ENCODE data around the gene GLB1L.

DNA sequence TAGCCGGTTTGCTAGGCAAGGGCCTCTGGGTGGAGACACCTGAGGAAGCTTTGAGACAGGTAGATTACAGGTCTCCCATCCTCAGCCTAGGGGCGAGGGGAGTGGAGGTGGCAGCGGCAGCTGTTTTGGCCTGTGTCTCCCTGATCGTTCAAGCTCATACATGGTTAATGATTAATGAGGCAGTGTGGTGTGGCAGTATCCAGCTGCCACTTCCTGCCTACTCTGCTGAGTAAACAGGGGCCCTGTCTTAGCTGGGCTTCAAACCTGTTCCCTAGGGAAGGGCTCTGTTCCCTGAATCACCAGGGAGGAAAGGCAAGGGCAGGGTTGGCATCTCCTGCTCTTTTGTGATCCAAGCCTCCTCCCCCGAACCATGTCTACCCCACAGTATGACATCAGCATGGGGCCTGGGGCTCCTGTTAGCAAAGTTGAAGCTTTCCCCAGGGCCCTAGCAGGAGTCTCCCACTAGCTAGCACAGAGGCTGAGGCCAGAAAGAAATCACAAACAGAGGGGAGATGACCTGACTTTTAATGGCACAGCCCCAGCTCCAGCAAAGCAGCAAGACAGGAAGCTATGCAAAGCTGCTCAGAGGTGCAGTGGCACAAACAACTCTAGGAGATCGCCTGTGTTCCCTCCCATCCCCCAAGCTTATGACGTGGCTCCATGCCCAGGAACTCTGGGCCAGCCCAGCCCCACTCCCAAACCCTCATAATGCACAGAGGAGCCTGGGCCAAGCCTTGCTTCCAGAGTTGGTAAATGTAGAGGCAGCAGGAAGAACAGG is 4.1 kb upstream of the GLB1L start:
- no peak for TF ChIP-seq CTCF (IDR thresholded peaks at IDR 0.05)
- TF ChIP-seq POLR2AphosphoS5 (IDR thresholded peaks at IDR 0.05; ENCODE audit: insufficient read depth in 1 of 2, low read depth in 1 of 2), result peak; percentile 51 to 63
- no peak for TF ChIP-seq POLR2A (IDR thresholded peaks at IDR 0.05)

Measured in vagina (tissue), 2 donors.